ENCODE results near the gene GPR37.

Gene GPR37

DNA sequence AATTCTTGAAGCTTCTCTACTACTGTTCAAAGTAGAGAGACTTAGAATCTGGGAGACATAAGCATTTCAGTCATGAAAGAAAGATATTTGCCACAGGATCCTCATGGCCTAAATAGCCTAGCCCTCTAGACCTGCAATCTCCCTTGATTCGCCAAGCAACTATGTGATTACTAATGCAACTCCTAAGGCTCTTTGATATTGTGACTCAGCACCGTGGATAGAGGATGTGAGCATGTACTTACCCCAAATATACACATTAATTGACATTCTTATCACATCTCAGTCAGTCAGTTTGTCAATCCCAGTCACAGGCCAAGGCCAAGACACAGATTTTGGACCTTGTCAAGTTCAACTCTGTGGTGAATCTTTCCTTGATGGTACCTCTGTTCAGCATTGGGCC is 42.6 kb downstream of the GPR37 start:
- Histone ChIP-seq H3K36me3 (ENCODE audit: insufficient read depth, low read depth, low read length) (no peaks in the 10 kb centered on the region), H3K27ac (ENCODE audit: low read length) (no peak overlapping the region), H3K4me3 (ENCODE audit: low read length) (no peak overlapping the region), H3K9ac (ENCODE audit: low read depth, low read length) (no peak overlapping the region), H3K4me1 (ENCODE audit: insufficient read depth, low read length) (peaks cover 8% of the 10 kb centered on the region; the same call in 1 of the 2 replicates), H3K27me3 (ENCODE audit: insufficient read depth, low read length) (no peaks in the 10 kb centered on the region), H3K9me3 (ENCODE audit: insufficient read depth, low read depth, low read length) (no peaks in the 10 kb centered on the region)

DNA sequence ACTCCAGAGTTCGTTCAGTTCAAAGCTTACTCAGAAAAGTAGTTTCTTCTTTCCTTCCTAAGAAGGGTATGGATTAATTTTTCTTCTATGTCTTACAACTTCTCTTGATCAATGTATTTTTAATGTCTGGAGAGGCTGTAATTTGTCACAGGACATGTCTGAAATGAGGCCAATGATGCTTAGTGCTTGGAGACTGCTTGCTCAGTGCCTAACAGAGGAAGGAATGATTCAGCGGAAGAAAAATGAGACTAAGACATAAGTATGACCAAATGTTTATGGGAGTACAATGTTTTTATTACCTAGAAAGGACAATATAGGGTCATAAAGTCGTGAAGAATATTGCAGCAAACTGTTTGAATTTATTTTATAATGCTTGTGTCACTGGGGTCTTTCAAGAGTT is 43.3 kb downstream of the GPR37 start:
- H3K36me3 ChIP-seq (ENCODE audit: insufficient read depth, low read depth, low read length), result no peaks in the 10 kb centered on the region
- H3K4me1 ChIP-seq (ENCODE audit: insufficient read depth, low read length), result peaks cover 8% of the 10 kb centered on the region; the same call in 1 of the 2 replicates
- no peak overlapping the region for H3K4me3 ChIP-seq (ENCODE audit: low read length)
- no peaks in the 10 kb centered on the region for H3K27me3 ChIP-seq (ENCODE audit: insufficient read depth, low read length)
- no peak overlapping the region for H3K27ac ChIP-seq (ENCODE audit: low read length)
- no peaks in the 10 kb centered on the region for H3K9me3 ChIP-seq (ENCODE audit: insufficient read depth, low read depth, low read length)
- no peak overlapping the region for H3K9ac ChIP-seq (ENCODE audit: low read depth, low read length)

DNA sequence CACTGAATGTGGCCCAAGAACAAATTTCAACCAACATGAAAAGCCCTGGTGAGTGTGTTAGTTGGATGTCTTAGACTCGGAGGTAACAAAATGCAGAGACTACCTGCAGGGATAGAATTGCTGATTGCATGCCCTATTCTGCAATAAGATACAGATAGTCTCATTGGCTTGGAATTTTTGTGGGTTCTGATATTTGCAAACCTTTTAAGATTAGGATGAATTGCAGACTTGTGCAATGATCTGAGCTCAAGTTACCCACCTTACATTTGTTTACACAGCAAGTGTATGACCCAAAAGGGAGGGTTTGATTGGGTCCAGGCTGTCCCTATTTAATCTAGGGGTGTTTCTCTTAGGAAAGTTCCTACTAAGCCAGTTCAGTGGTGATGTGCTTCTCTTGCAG is 45.4 kb downstream of the GPR37 start:
- Histone ChIP-seq H3K9me3 (ENCODE audit: insufficient read depth, low read depth, low read length) (no peaks in the 10 kb centered on the region), H3K4me3 (ENCODE audit: low read length) (no peak overlapping the region), H3K27ac (ENCODE audit: low read length) (no peak overlapping the region), H3K4me1 (ENCODE audit: insufficient read depth, low read length) (peaks cover 8% of the 10 kb centered on the region; the same call in 1 of the 2 replicates), H3K36me3 (ENCODE audit: insufficient read depth, low read depth, low read length) (no peaks in the 10 kb centered on the region), H3K27me3 (ENCODE audit: insufficient read depth, low read length) (no peaks in the 10 kb centered on the region), H3K9ac (ENCODE audit: low read depth, low read length) (no peak overlapping the region)

GRCh38 chr7:124718032-124718766 is 47.4 kb downstream of the GPR37 start:
- Histone ChIP-seq H3K4me3 (ENCODE audit: low read length) (no peak overlapping the region), H3K27ac (ENCODE audit: low read length) (no peak overlapping the region), H3K27me3 (ENCODE audit: insufficient read depth, low read length) (no peaks in the 10 kb centered on the region), H3K9me3 (ENCODE audit: insufficient read depth, low read depth, low read length) (no peaks in the 10 kb centered on the region), H3K36me3 (ENCODE audit: insufficient read depth, low read depth, low read length) (no peaks in the 10 kb centered on the region), H3K9ac (ENCODE audit: low read depth, low read length) (no peak overlapping the region), H3K4me1 (ENCODE audit: insufficient read depth, low read length) (peaks cover 3% of the 10 kb centered on the region; the same call in 1 of the 2 replicates)

DNA sequence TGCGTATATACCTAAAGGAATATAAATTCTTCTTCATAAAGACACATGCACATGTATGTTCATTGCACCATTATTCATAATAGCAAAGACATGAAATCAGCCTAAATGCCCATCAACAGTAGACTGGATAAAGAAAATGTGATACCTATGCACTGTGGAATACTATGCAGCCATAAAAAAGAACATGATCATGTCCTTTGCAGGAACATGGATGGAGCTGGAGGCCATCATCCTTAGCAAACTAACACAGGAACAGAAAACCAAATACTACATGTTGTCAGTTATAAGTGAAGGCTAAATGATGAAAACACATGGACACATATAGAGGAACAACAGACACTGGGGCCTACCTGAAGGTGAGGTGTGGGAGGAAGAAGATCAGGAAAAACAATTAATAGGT is 48.7 kb downstream of the GPR37 start:
- Histone ChIP-seq H3K36me3 (ENCODE audit: insufficient read depth, low read depth, low read length) (no peaks in the 10 kb centered on the region), H3K4me1 (ENCODE audit: insufficient read depth, low read length) (peaks cover 12% of the 10 kb centered on the region), H3K4me3 (ENCODE audit: low read length) (no peak overlapping the region), H3K9ac (ENCODE audit: low read depth, low read length) (no peak overlapping the region), H3K9me3 (ENCODE audit: insufficient read depth, low read depth, low read length) (no peaks in the 10 kb centered on the region), H3K27ac (ENCODE audit: low read length) (no peak overlapping the region), H3K27me3 (ENCODE audit: insufficient read depth, low read length) (no peaks in the 10 kb centered on the region)

- Histone ChIP-seq H3K9ac (ENCODE audit: low read depth, low read length) (no peak overlapping the region), H3K4me3 (ENCODE audit: low read length) (no peak overlapping the region), H3K36me3 (ENCODE audit: insufficient read depth, low read depth, low read length) (no peaks in the 10 kb centered on the region), H3K27me3 (ENCODE audit: insufficient read depth, low read length) (no peaks in the 10 kb centered on the region), H3K27ac (ENCODE audit: low read length) (no peak overlapping the region), H3K9me3 (ENCODE audit: insufficient read depth, low read depth, low read length) (no peaks in the 10 kb centered on the region), H3K4me1 (ENCODE audit: insufficient read depth, low read length) (peaks cover 12% of the 10 kb centered on the region)
Measured at GRCh38 chr7:124713086-124713485, 52.5 kb downstream of the GPR37 start.

- Histone ChIP-seq H3K27ac (ENCODE audit: low read length) (no peak overlapping the region), H3K9me3 (ENCODE audit: insufficient read depth, low read depth, low read length) (no peaks in the 10 kb centered on the region), H3K9ac (ENCODE audit: low read depth, low read length) (no peak overlapping the region), H3K4me3 (ENCODE audit: low read length) (no peak overlapping the region), H3K27me3 (ENCODE audit: insufficient read depth, low read length) (no peaks in the 10 kb centered on the region), H3K36me3 (ENCODE audit: insufficient read depth, low read depth, low read length) (no peaks in the 10 kb centered on the region), H3K4me1 (ENCODE audit: insufficient read depth, low read length) (peaks cover 12% of the 10 kb centered on the region)
Measured at GRCh38 chr7:124712017-124712416, 53.6 kb downstream of the GPR37 start.

- Histone ChIP-seq H3K36me3 (ENCODE audit: insufficient read depth, low read depth, low read length) (no peaks in the 10 kb centered on the region), H3K27ac (ENCODE audit: low read length) (no peak overlapping the region), H3K4me3 (ENCODE audit: low read length) (no peak overlapping the region), H3K4me1 (ENCODE audit: insufficient read depth, low read length) (no peaks in the 10 kb centered on the region), H3K27me3 (ENCODE audit: insufficient read depth, low read length) (no peaks in the 10 kb centered on the region), H3K9me3 (ENCODE audit: insufficient read depth, low read depth, low read length) (no peaks in the 10 kb centered on the region), H3K9ac (ENCODE audit: low read depth, low read length) (no peak overlapping the region)
Measured at GRCh38 chr7:124702385-124702784, 63.2 kb downstream of the GPR37 start.

GRCh38 chr7:124701955-124702354 is 63.6 kb downstream of the GPR37 start:
- Histone ChIP-seq H3K9ac (ENCODE audit: low read depth, low read length) (no peak overlapping the region), H3K36me3 (ENCODE audit: insufficient read depth, low read depth, low read length) (no peaks in the 10 kb centered on the region), H3K4me3 (ENCODE audit: low read length) (no peak overlapping the region), H3K27me3 (ENCODE audit: insufficient read depth, low read length) (no peaks in the 10 kb centered on the region), H3K27ac (ENCODE audit: low read length) (no peak overlapping the region), H3K9me3 (ENCODE audit: insufficient read depth, low read depth, low read length) (no peaks in the 10 kb centered on the region), H3K4me1 (ENCODE audit: insufficient read depth, low read length) (no peaks in the 10 kb centered on the region)

DNA sequence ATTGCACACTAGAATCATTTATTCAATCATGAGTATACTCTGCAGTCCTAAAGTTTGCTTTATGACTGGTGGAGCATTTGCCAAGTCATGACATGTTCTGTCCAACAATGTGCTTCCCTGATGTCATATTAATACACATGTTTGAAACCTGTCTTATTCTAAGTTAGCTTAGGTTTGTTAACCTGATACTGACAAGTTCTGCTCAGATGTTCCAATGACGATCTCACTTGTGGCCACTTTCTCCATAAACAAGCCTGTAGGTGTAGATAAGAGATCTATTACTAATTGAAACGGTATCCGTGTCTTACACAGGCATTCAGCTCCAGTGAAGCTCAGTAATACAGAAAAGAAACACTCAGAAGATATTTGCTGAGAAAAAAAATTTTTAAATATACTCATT is 64.9 kb downstream of the GPR37 start:
- Histone ChIP-seq H3K4me3 (ENCODE audit: low read length) (no peak overlapping the region), H3K9me3 (ENCODE audit: insufficient read depth, low read depth, low read length) (no peaks in the 10 kb centered on the region), H3K36me3 (ENCODE audit: insufficient read depth, low read depth, low read length) (no peaks in the 10 kb centered on the region), H3K9ac (ENCODE audit: low read depth, low read length) (no peak overlapping the region), H3K27me3 (ENCODE audit: insufficient read depth, low read length) (no peaks in the 10 kb centered on the region), H3K27ac (ENCODE audit: low read length) (no peak overlapping the region), H3K4me1 (ENCODE audit: insufficient read depth, low read length) (no peaks in the 10 kb centered on the region)

DNA sequence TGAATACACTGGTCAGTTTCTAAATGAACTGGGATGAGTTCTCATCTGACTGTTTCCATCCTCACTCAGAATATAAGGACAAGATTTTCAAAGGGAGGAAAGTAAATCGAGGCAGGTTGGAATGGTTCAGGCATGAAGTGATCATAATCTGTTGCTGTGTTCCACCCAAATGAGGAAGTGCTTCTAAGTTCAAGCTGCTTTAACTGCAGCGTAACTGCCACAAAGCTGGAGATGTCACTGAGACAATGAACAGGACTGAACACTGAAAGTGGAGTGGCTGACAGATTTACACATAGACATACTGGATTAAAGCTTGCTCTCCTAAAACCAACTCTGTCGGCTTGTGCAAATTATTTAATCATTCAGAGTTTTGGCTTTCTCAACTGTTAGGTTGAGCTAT is 66.6 kb downstream of the GPR37 start:
- no peak overlapping the region for H3K4me3 ChIP-seq (ENCODE audit: low read length)
- H3K4me1 ChIP-seq (ENCODE audit: insufficient read depth, low read length), result no peaks in the 10 kb centered on the region
- no peak overlapping the region for H3K9ac ChIP-seq (ENCODE audit: low read depth, low read length)
- H3K9me3 ChIP-seq (ENCODE audit: insufficient read depth, low read depth, low read length), result no peaks in the 10 kb centered on the region
- no peaks in the 10 kb centered on the region for H3K36me3 ChIP-seq (ENCODE audit: insufficient read depth, low read depth, low read length)
- H3K27me3 ChIP-seq (ENCODE audit: insufficient read depth, low read length), result no peaks in the 10 kb centered on the region
- no peak overlapping the region for H3K27ac ChIP-seq (ENCODE audit: low read length)

DNA sequence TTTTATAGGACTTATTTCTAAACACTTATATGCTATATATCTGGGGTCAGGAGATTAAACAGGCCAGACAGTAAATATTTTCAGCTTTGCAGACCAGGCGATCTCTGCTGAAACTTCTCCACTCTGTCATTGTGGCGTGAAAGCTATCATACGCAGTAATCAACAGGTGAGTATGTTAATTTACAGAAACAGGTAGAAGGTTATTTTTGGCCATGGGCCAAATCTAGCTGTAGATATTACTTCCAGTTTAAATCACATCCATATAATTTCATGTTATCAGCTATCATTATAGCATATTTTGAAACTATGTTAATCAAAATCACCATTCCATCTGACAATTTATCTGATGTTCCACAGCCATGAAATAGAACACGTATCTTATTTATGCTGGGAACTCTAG is 67.8 kb downstream of the GPR37 start:
- Histone ChIP-seq H3K27ac (ENCODE audit: low read length) (no peak overlapping the region), H3K4me3 (ENCODE audit: low read length) (no peak overlapping the region), H3K36me3 (ENCODE audit: insufficient read depth, low read depth, low read length) (no peaks in the 10 kb centered on the region), H3K4me1 (ENCODE audit: insufficient read depth, low read length) (no peaks in the 10 kb centered on the region), H3K9me3 (ENCODE audit: insufficient read depth, low read depth, low read length) (no peaks in the 10 kb centered on the region), H3K9ac (ENCODE audit: low read depth, low read length) (no peak overlapping the region), H3K27me3 (ENCODE audit: insufficient read depth, low read length) (no peaks in the 10 kb centered on the region)
